ENCODE data around the gene IQCH.

Gene IQCH

DNA sequence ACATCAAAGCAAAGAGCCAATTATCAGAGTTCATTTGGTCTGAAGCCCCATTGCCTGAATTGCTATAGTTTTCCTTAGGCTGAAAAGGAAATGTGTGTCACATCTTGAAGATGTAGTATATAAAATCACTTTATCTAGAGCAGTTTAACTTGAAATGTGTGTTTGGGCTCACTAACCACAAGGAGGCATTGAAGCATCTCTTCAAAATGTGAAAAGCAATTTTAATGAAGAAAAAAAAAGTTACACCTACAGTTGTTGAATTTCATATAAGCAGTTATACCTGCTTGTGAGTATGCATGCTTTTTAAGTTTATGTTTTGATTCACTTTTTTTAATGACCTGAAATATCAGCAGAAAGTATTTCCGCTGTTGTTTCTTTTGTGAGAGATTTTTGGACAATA lies 129.3 kb downstream of the IQCH start:
- no peak for TF ChIP-seq CTCF (IDR thresholded peaks at IDR 0.05; ENCODE audit: low read depth, low read length)

DNA sequence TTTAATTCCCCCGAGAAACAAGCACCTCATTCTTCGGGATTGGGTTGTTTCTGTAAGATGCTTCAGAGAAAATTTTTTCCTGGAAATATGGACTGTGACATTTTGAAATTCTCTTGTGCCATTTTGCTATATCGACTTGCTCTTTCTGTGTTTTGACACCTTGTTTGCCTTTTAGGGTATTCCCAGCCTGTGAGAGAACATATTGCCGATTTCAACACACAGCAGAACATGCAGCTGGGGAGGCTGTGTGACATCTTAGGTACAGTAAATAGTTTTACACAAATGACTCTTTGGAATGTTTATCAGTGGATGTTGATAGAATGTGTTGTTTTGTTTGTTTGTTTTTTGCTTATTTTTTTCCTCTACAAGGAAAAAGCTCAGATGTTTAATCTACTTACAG lies 130.2 kb downstream of the IQCH start:
- TF ChIP-seq CTCF (IDR thresholded peaks at IDR 0.05; ENCODE audit: low read depth, low read length), result no peak

More for the DNA sequence above, 129.3 kb downstream of the IQCH start:
- H3K4me3 ChIP-seq (ENCODE audit: low read depth, low read length), result no peak overlapping the region

DNA sequence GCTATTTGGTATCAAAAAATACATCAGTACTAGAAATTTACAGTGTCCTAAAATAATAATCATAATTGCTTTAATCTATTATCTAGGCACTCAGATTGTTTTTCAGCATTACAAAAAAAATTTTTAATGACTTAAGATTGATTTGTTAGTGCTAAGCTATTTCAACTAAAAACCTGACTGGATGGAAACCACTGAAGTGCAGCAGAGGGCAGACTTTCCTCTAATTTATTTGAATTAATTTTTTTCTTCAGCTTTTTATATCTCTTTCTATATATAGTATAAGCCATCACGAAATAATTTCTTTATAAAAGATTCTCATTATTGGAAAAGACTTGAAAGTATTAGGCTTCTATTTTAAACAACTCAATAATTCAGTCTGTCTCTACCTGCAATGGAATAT lies 131.4 kb downstream of the IQCH start:
- TF ChIP-seq CTCF (IDR thresholded peaks at IDR 0.05; ENCODE audit: low read depth, low read length), result no peak
- H3K4me3 ChIP-seq (ENCODE audit: low read depth, low read length), result no peak overlapping the region

More for the DNA sequence above, 130.2 kb downstream of the IQCH start:
- no peak overlapping the region for H3K4me3 ChIP-seq (ENCODE audit: low read depth, low read length)

DNA sequence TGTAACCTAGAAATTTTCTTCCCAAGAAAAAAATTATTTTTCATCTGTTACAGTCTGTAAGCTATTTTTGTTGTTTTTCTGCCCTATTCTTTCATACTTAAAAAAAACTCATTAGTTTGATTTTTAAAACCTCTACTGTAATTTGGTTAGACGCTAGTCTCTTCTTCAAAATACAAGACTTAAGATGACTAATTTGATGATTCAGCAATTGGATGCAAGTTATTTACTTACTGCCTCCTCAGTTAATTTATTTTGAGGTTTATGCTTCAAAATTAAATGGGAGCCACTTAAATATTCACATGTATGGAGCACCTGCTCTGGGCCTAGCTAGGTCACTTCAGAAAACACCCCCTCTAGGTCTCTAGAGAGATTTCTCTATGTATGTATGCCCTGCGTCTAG lies 132.4 kb downstream of the IQCH start:
- no peak overlapping the region for H3K4me3 ChIP-seq (ENCODE audit: low read depth, low read length)
- TF ChIP-seq CTCF (IDR thresholded peaks at IDR 0.05; ENCODE audit: low read depth, low read length), result no peak

DNA sequence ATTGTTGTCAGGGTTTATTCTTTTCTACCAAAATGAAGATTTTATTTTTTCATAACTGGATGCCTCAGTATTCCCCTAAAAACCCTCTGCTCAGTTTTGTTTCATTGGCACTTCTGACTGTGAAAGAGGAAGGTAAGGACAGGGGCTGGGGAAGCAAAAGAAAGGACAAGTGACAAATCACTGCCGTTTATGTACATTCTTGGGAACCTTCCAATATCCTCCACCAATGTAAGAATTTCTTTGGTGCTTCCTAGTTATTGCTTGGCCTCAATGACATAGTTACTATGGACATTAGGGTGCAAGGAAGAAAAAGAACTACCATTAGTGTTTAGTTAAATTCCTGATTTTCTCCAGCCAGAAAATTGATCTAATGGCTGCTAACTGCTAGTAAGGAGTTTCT lies 135.4 kb downstream of the IQCH start:
- no peak for TF ChIP-seq CTCF (IDR thresholded peaks at IDR 0.05; ENCODE audit: low read depth, low read length)
- H3K4me3 ChIP-seq (ENCODE audit: low read depth, low read length), result no peak overlapping the region

DNA sequence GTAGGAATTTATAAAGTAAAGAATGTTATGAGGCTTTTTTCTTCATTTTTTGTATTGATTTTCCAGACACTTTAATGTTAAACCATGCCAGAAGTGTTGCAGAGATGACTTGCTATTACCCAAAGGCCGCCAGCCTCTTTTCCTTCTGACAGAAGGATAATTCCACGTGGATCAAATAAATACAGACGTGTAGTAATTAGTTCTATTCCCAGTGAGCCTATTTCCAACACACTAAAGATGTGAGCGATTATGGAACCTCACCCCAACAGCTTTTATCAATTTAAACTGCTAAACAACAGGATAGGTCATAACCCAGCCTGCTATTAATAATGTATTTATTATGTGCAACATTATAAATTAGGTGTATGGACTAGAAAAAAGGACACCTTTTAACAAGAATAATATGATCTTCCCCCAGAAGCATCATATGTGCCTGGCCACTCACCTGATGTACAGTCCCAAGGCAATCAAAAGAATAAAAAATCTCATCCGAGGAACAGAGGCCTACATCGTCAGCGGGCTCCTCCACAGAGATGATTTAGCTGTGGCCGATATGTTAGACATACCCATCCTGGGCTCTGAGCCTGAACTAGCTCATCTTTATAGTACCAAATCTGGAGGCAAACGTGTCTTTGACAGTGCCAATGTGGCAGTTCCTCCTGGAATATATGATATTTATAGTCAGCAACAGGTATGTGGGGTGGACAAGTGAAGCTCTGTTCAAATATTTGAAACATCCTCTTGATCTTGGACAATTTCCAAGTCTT lies 140.5 kb downstream of the IQCH start:
- no peak overlapping the region for H3K4me3 ChIP-seq (ENCODE audit: low read depth, low read length)
- TF ChIP-seq CTCF (IDR thresholded peaks at IDR 0.05; ENCODE audit: low read depth, low read length), result no peak

- no peak for TF ChIP-seq CTCF (IDR thresholded peaks at IDR 0.05; ENCODE audit: low read depth, low read length)
- H3K4me3 ChIP-seq (ENCODE audit: low read depth, low read length), result no peak overlapping the region
These were observed 141.5 kb downstream of the IQCH start for GRCh38 chr15:67396114-67396513.

All from WI38 (cell line).